H9 (cell line): Measurements from ENCODE around the gene HNRNPU. TPM values are rescaled to one million over a fixed set of nuclear protein-coding genes. Genes with fewer than 3 reads are reported as not detected.

Experiments
- DNase-seq: peaks from one replicate; pipeline ENCODE4 v3.0.0-alpha.2; 2017
- H2AFZ ChIP-seq: one replicate; pipeline ENCODE4 v1.6.1; 2013; ENCODE audit warnings: mild to moderate bottlenecking, low read length, control low read depth, moderate library complexity
- H2AK5ac ChIP-seq: 2 replicates; pipeline ENCODE4 v1.6.1; 2013; ENCODE audit warnings: low read length, control low read depth, mixed read lengths; ENCODE audit not compliant: insufficient read length
- H2BK120ac ChIP-seq: one replicate; pipeline ENCODE4 v1.6.1; 2013; ENCODE audit warnings: low read depth, mild to moderate bottlenecking, low read length, control low read depth, inconsistent platforms; ENCODE audit not compliant: poor library complexity, severe bottlenecking
- H2BK12ac ChIP-seq: 2 replicates; pipeline ENCODE4 v1.6.1; 2013; ENCODE audit warnings: low read length, control low read depth, mixed read lengths, low read depth; ENCODE audit not compliant: insufficient read length
- H2BK15ac ChIP-seq: 2 replicates; pipeline ENCODE4 v1.6.1; 2013; ENCODE audit warnings: low read depth, low read length, control low read depth
- H2BK20ac ChIP-seq: one replicate; pipeline ENCODE4 v1.6.1; 2013; ENCODE audit warnings: low read depth, mild to moderate bottlenecking, low read length, control low read depth, inconsistent platforms; ENCODE audit not compliant: poor library complexity, severe bottlenecking
- H2BK5ac ChIP-seq: 2 replicates; pipeline ENCODE4 v1.6.1; 2013; ENCODE audit warnings: low read length, control low read depth, mixed read lengths; ENCODE audit not compliant: insufficient read length
- H3K14ac ChIP-seq: 2 replicates; pipeline ENCODE4 v1.6.1; 2013; ENCODE audit warnings: low read length, control low read depth; ENCODE audit not compliant: insufficient read depth
- H3K18ac ChIP-seq: 2 replicates; pipeline ENCODE4 v1.6.1; 2013; ENCODE audit warnings: low read depth, mild to moderate bottlenecking, mixed read lengths, low read length, control low read depth; ENCODE audit not compliant: insufficient read length
- H3K23ac ChIP-seq: 2 replicates; pipeline ENCODE4 v1.6.1; 2013; ENCODE audit warnings: low read length, control low read depth, mixed read lengths, low read depth; ENCODE audit not compliant: insufficient read length
- H3K23me2 ChIP-seq: 2 replicates; pipeline ENCODE4 v1.6.1; 2013; ENCODE audit warnings: low read depth, mild to moderate bottlenecking, mixed read lengths, low read length, control low read depth; ENCODE audit not compliant: insufficient read length, poor library complexity, severe bottlenecking
- H3K27ac ChIP-seq: 2 replicates; pipeline ENCODE4 v1.5.1; 2013; ENCODE audit warnings: low read length, control low read depth, mixed read lengths, low read depth; ENCODE audit not compliant: insufficient read length
- H3K27me3 ChIP-seq: 2 replicates; pipeline ENCODE4 v1.6.1; 2013; ENCODE audit warnings: low read length, control low read depth, inconsistent platforms; ENCODE audit not compliant: insufficient read depth
- H3K4ac ChIP-seq: 2 replicates; pipeline ENCODE4 v1.6.1; 2013; ENCODE audit warnings: low read depth, mild to moderate bottlenecking, control low read depth, inconsistent platforms, low read length, moderate library complexity
- H3K4me1 ChIP-seq: 2 replicates; pipeline ENCODE4 v1.6.1; 2013; ENCODE audit warnings: low read length, control low read depth, inconsistent platforms; ENCODE audit not compliant: insufficient read depth
- H3K4me2 ChIP-seq: 2 replicates; pipeline ENCODE4 v1.6.1; 2013; ENCODE audit warnings: low read length, control low read depth, mixed read lengths; ENCODE audit not compliant: insufficient read length, insufficient read depth
- H3K56ac ChIP-seq: 2 replicates; pipeline ENCODE4 v1.6.1; 2013; ENCODE audit warnings: low read depth, mild to moderate bottlenecking, mixed read lengths, low read length, control low read depth; ENCODE audit not compliant: insufficient read length
- H3K79me1 ChIP-seq: 2 replicates; pipeline ENCODE4 v1.6.1; 2013; ENCODE audit warnings: low read depth, mild to moderate bottlenecking, moderate library complexity, low read length, control low read depth, inconsistent platforms; ENCODE audit not compliant: insufficient read depth, poor library complexity, severe bottlenecking
- H3K79me2 ChIP-seq: 2 replicates; pipeline ENCODE4 v1.6.1; 2013; ENCODE audit warnings: low read length, control low read depth, inconsistent platforms; ENCODE audit not compliant: insufficient read depth
- H3K9ac ChIP-seq: 2 replicates; pipeline ENCODE4 v1.6.1; 2013; ENCODE audit warnings: low read length, control low read depth, mixed read lengths; ENCODE audit not compliant: insufficient read length; ENCODE audit errors: extremely low read depth
- H3K9me3 ChIP-seq: one replicate; pipeline ENCODE4 v1.6.1; 2013; ENCODE audit warnings: low read depth, low read length, inconsistent platforms; ENCODE audit not compliant: control insufficient read depth
- H3T11ph ChIP-seq: one replicate; pipeline ENCODE4 v1.6.1; 2013; ENCODE audit warnings: mild to moderate bottlenecking, low read length, control low read depth, inconsistent platforms
- H4K20me1 ChIP-seq: one replicate; pipeline ENCODE4 v1.6.1; 2013; ENCODE audit not compliant: control insufficient read depth, insufficient read length, insufficient read depth
- H4K5ac ChIP-seq: 2 replicates; pipeline ENCODE4 v1.6.1; 2013; ENCODE audit warnings: low read depth, mild to moderate bottlenecking, mixed read lengths, low read length, control low read depth; ENCODE audit not compliant: insufficient read length
- H4K8ac ChIP-seq: replicated peaks from 2 replicates; pipeline ENCODE4 v1.6.1; 2013; ENCODE audit warnings: low read length, control low read depth, mixed read lengths, low read depth; ENCODE audit not compliant: insufficient read length
- H4K91ac ChIP-seq: 2 replicates; pipeline ENCODE4 v1.6.1; 2013; ENCODE audit warnings: low read depth, mild to moderate bottlenecking, moderate library complexity, mixed read lengths, low read length, control low read depth; ENCODE audit not compliant: insufficient read length
- H3K27ac Mint-ChIP-seq, 3 experiments: 2 replicates in 2 of 3; 3 replicates in 1 of 3; pipeline ENCODE4 v1.8.0; 2020 to 2021; ENCODE audit warnings: mixed read lengths in 3 of 3, mild to moderate bottlenecking in 1 of 3, moderate library complexity in 1 of 3
- H3K27me3 Mint-ChIP-seq: 2 replicates; pipeline ENCODE4 v1.8.0; 2021; ENCODE audit warnings: low read depth, mild to moderate bottlenecking, moderate library complexity, mixed read lengths
- H3K36me3 Mint-ChIP-seq, 3 experiments: 2 replicates in 2 of 3; 3 replicates in 1 of 3; pipeline ENCODE4 v1.8.0; 2020 to 2021; ENCODE audit warnings: low read depth in 3 of 3, mixed read lengths in 3 of 3; ENCODE audit not compliant: insufficient read depth in 1 of 3
- H3K4me1 Mint-ChIP-seq, 2 experiments: 2 replicates each; pipeline ENCODE4 v1.8.0; 2020; ENCODE audit warnings: mixed read lengths in 2 of 2
- H3K4me3 Mint-ChIP-seq, 2 experiments: 2 replicates in 1 of 2; 3 replicates in 1 of 2; pipeline ENCODE4 v1.8.0; 2020 to 2021; ENCODE audit warnings: mild to moderate bottlenecking in 2 of 2, mixed read lengths in 2 of 2, moderate library complexity in 1 of 2
- H3K9me3 Mint-ChIP-seq, 2 experiments: 2 replicates in 1 of 2; 3 replicates in 1 of 2; pipeline ENCODE4 v1.8.0; 2020; ENCODE audit warnings: mild to moderate bottlenecking in 2 of 2, mixed read lengths in 2 of 2, moderate library complexity in 1 of 2
- WGBS: extraction: QIAGEN DNeasy Blood & Tissue Kit; methylation state at CpG from one replicate; pipeline ENCODE4 v1.1.7; 2013; ENCODE audit warnings: missing lambda C conversion rate, low lambda C conversion rate, mixed read lengths; ENCODE audit not compliant: insufficient read length; ENCODE audit errors: extremely low coverage; 5-methylcytosine and 5-hydroxymethylcytosine counted together
- total RNA-seq: library from RNA; stranded (reverse); gene quantifications from 2 replicates; pipeline ENCODE4 v1.2.1, GENCODE V29; 2021
- TF ChIP-seq, protein P1 (sequence below): fragments of 200-600 bp; sonication (generic); conservative IDR thresholded peaks from 3 replicates; pipeline ENCODE4 v1.8.0; 2021; ENCODE audit warnings: antibody characterized with exemption, mild to moderate bottlenecking

Gene HNRNPU
- total RNA-seq, 1 experiment from 2014 or later, result 657 TPM

DNA sequence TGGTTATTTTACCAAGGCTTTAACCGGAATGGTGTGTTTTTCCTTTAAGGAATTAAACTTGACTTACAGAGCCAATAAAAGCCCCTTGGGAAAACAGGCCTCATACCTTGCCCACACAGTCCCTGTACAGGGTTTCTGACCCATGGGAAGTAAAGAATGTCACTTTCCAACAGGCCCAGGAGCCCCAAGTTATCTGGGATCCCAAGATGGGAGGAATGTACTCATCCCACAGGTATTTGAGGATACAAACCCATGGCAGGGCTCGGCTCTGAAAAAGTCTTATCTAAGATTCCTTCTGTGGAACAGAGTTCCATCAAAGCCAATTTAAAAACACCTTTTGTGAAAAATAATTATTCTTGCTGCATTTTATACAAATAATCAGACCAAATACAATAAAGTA is 44.2 kb downstream of the HNRNPU start:
- no peaks in the 10 kb centered on the region for H4K20me1 ChIP-seq
- no peak overlapping the region for H4K91ac ChIP-seq
- no peak overlapping the region for H2BK20ac ChIP-seq
- no peaks in the 10 kb centered on the region for H3K27me3 ChIP-seq
- H2BK12ac ChIP-seq, result no peak overlapping the region
- peaks cover 11% of the 10 kb centered on the region for H3K79me1 ChIP-seq
- no peak overlapping the region for H3K4ac ChIP-seq
- Mint-ChIP-seq H3K4me1 (peaks cover 31 to 38% of the 10 kb centered on the region in 2 experiments), H3K9me3 (no peaks in the 10 kb centered on the region; a peak in 2 of 5 replicates), H3K27ac (no peak overlapping the region), H3K4me3 (no peak overlapping the region), H3K27me3 (no peaks in the 10 kb centered on the region), H3K36me3 (peaks cover 0 to 18% (median 3%) of the 10 kb centered on the region in 3 experiments; a peak in 5 of 7 replicates)
- no peak overlapping the region for H3K9ac ChIP-seq
- peaks cover 15% of the 10 kb centered on the region; the same call in 1 of the 2 replicates for H3K79me2 ChIP-seq
- no peak overlapping the region for H2BK15ac ChIP-seq
- no peak overlapping the region for H3K18ac ChIP-seq
- H2AFZ ChIP-seq, result no peak overlapping the region
- H3T11ph ChIP-seq, result no peak overlapping the region
- H3K56ac ChIP-seq, result no peak overlapping the region
- no peak overlapping the region for H2BK120ac ChIP-seq
- no peak overlapping the region for H3K23ac ChIP-seq
- no peaks in the 10 kb centered on the region; the same call in 1 of the 2 replicates for H3K4me1 ChIP-seq
- H4K5ac ChIP-seq, result no peak overlapping the region
- DNase-seq, result no peak
- no CpG with 5 or more reads among the region's 2 CpGs for WGBS
- no peak overlapping the region for H4K8ac ChIP-seq
- no peak overlapping the region for H3K27ac ChIP-seq
- H3K14ac ChIP-seq, result no peak overlapping the region
- H2AK5ac ChIP-seq, result no peak overlapping the region
- H3K9me3 ChIP-seq, result no peaks in the 10 kb centered on the region
- peaks cover 4% of the 10 kb centered on the region for H3K23me2 ChIP-seq
- TF ChIP-seq, protein P1, sequence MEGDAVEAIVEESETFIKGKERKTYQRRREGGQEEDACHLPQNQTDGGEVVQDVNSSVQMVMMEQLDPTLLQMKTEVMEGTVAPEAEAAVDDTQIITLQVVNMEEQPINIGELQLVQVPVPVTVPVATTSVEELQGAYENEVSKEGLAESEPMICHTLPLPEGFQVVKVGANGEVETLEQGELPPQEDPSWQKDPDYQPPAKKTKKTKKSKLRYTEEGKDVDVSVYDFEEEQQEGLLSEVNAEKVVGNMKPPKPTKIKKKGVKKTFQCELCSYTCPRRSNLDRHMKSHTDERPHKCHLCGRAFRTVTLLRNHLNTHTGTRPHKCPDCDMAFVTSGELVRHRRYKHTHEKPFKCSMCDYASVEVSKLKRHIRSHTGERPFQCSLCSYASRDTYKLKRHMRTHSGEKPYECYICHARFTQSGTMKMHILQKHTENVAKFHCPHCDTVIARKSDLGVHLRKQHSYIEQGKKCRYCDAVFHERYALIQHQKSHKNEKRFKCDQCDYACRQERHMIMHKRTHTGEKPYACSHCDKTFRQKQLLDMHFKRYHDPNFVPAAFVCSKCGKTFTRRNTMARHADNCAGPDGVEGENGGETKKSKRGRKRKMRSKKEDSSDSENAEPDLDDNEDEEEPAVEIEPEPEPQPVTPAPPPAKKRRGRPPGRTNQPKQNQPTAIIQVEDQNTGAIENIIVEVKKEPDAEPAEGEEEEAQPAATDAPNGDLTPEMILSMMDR, result no peak
- no peak overlapping the region for H3K4me2 ChIP-seq
- H2BK5ac ChIP-seq, result no peak overlapping the region
